IMR-90 (cell line): ENCODE data around the gene DSG1. TPM values are rescaled to one million over a fixed set of nuclear protein-coding genes. Genes with fewer than 3 reads are reported as not detected.
A peak's percentile ranks its signal among the peaks of the same experiment; 100 is the strongest.

ENCODE experiments used
- ATAC-seq: fragments of 200-7000 bp; cut with Tn5 transposase; 2 replicates; pipeline ENCODE4 v1.9.1; 2020; ENCODE audit warnings: low read depth, mild to moderate bottlenecking, moderate library complexity
- BruUV-seq: library from RNA; stranded (reverse); fragments of 400-500 nt; replicated peaks from 2 replicates; lab custom pipeline; 2021; lab: Mats Ljungman, UMichigan
- CTCF ChIA-PET: fragments of 300-600 bp; formaldehyde crosslinking; extraction: SDS; loops from one replicate; lab custom pipeline; 2021; ENCODE audit warnings: antibody characterized with exemption; lab: Yijun Ruan, JAX
- POLR2A ChIA-PET: fragments of 300-600 bp; sonication (Branson Sonifier 250); formaldehyde crosslinking; loops from one replicate; lab custom pipeline; 2022; ENCODE audit warnings: antibody characterized with exemption; ENCODE audit not compliant: unreplicated experiment; lab: Charles Lee
- DNase-seq: peaks from one replicate; pipeline ENCODE4 v3.0.0; 2013
- H2AFZ ChIP-seq: replicated peaks from 2 replicates; pipeline ENCODE3; 2013; ENCODE audit warnings: low read length, mild to moderate bottlenecking; ENCODE audit not compliant: poor library complexity
- H2AK5ac ChIP-seq: 2 replicates; pipeline ENCODE4 v1.6.1; 2013; ENCODE audit warnings: low read depth, low read length, inconsistent platforms
- H2AK9ac ChIP-seq: replicated peaks from 2 replicates; pipeline ENCODE3; 2013; ENCODE audit warnings: mild to moderate bottlenecking, low read depth, low read length, moderate library complexity; ENCODE audit not compliant: poor library complexity
- H2BK120ac ChIP-seq: 2 replicates; pipeline ENCODE4 v1.6.1; 2013; ENCODE audit warnings: low read depth, low read length, inconsistent platforms
- H2BK15ac ChIP-seq: 3 replicates; pipeline ENCODE4 v1.6.1; 2013; ENCODE audit warnings: low read depth, low read length, inconsistent platforms
- H2BK20ac ChIP-seq: 2 replicates; pipeline ENCODE4 v1.6.1; 2013; ENCODE audit warnings: low read depth, mild to moderate bottlenecking, inconsistent platforms, low read length, moderate library complexity
- H2BK5ac ChIP-seq: 2 replicates; pipeline ENCODE4 v1.6.1; 2013; ENCODE audit warnings: mild to moderate bottlenecking, low read depth, low read length, inconsistent platforms; ENCODE audit not compliant: poor library complexity, severe bottlenecking
- H3K14ac ChIP-seq: replicated peaks from 2 replicates; pipeline ENCODE4 v1.6.1; 2013; ENCODE audit warnings: low read depth, low read length, inconsistent platforms
- H3K18ac ChIP-seq: 2 replicates; pipeline ENCODE4 v1.6.1; 2013; ENCODE audit warnings: low read depth, low read length, control low read depth
- H3K23ac ChIP-seq: 2 replicates; pipeline ENCODE4 v1.6.1; 2013; ENCODE audit warnings: low read depth, low read length, inconsistent platforms
- H3K27ac ChIP-seq: 2 replicates; pipeline ENCODE4 v1.5.1; 2013; ENCODE audit warnings: mild to moderate bottlenecking, control low read depth, low read length; ENCODE audit not compliant: insufficient read depth
- H3K27me3 ChIP-seq: 2 replicates; pipeline ENCODE4 v1.6.1; 2013; ENCODE audit warnings: low read length; ENCODE audit not compliant: control insufficient read depth, insufficient read depth
- H3K36me3 ChIP-seq: 2 replicates; pipeline ENCODE4 v1.6.1; 2013; ENCODE audit warnings: low read length, mixed read lengths; ENCODE audit not compliant: control insufficient read depth, insufficient read depth
- H3K4ac ChIP-seq: 2 replicates; pipeline ENCODE4 v1.6.1; 2013; ENCODE audit warnings: low read depth, low read length, inconsistent platforms
- H3K4me1 ChIP-seq: 2 replicates; pipeline ENCODE4 v1.6.1; 2013; ENCODE audit warnings: low read length, mixed read lengths; ENCODE audit not compliant: control insufficient read depth, insufficient read depth
- H3K4me2 ChIP-seq: 2 replicates; pipeline ENCODE4 v1.6.1; 2013; ENCODE audit warnings: low read depth, mild to moderate bottlenecking, control low read depth, low read length, moderate library complexity
- H3K4me3 ChIP-seq: 2 replicates; pipeline ENCODE4 v1.5.1; 2013; ENCODE audit warnings: low read depth, mild to moderate bottlenecking, control low read depth, low read length, moderate library complexity; ENCODE audit not compliant: insufficient read depth
- H3K56ac ChIP-seq: 2 replicates; pipeline ENCODE4 v1.6.1; 2013; ENCODE audit warnings: low read length, inconsistent platforms; ENCODE audit not compliant: insufficient read depth; ENCODE audit errors: extremely low read depth
- H3K79me1 ChIP-seq, 2 experiments: 2 replicates each; pipeline ENCODE4 v1.6.1; 2013; ENCODE audit warnings: low read length in 2 of 2, inconsistent platforms in 1 of 2, low read depth in 1 of 2
- H3K9ac ChIP-seq: 2 replicates; pipeline ENCODE4 v1.6.1; 2013; ENCODE audit warnings: low read depth, low read length, control low read depth
- H3K9me1 ChIP-seq: 2 replicates; pipeline ENCODE4 v1.6.1; 2013; ENCODE audit warnings: low read length, inconsistent platforms; ENCODE audit not compliant: insufficient read depth
- H3K9me3 ChIP-seq: 2 replicates; pipeline ENCODE4 v1.6.1; 2013; ENCODE audit warnings: low read length; ENCODE audit not compliant: control insufficient read depth, insufficient read depth
- H4K20me1 ChIP-seq: 2 replicates; pipeline ENCODE4 v1.6.1; 2013; ENCODE audit warnings: low read length, inconsistent platforms; ENCODE audit not compliant: insufficient read depth
- H4K5ac ChIP-seq: 2 replicates; pipeline ENCODE4 v1.6.1; 2013; ENCODE audit warnings: mild to moderate bottlenecking, low read depth, low read length, control low read depth
- H4K8ac ChIP-seq, 2 experiments: 2 replicates each; pipeline ENCODE4 v1.6.1; 2013; ENCODE audit warnings: low read depth in 2 of 2, low read length in 2 of 2, control low read depth in 1 of 2, inconsistent platforms in 1 of 2
- H4K91ac ChIP-seq: 2 replicates; pipeline ENCODE4 v1.6.1; 2013; ENCODE audit warnings: low read depth, low read length, inconsistent platforms; ENCODE audit not compliant: insufficient read depth
- BHLHE40 ChIP-seq: fragments of 150-350 bp; IDR thresholded peaks from 2 replicates; pipeline ENCODE4 v1.6.1; 2016; ENCODE audit warnings: mild to moderate bottlenecking, low read depth, low read length
- FOS ChIP-seq: fragments of 150-350 bp; IDR thresholded peaks from 2 replicates; pipeline ENCODE4 v1.6.1; 2016; ENCODE audit warnings: low read depth, low read length
- MXI1 ChIP-seq: IDR thresholded peaks from 2 replicates; pipeline ENCODE4 v1.6.1; 2012; ENCODE audit warnings: low read depth, mild to moderate bottlenecking, low read length, moderate library complexity, borderline replicate concordance
- RAD21 ChIP-seq: IDR thresholded peaks from 2 replicates; pipeline ENCODE4 v1.6.1; 2012; ENCODE audit warnings: low read length, improper control_type of control experiment
- RCOR1 ChIP-seq: IDR thresholded peaks from 2 replicates; pipeline ENCODE4 v1.6.1; 2012; ENCODE audit warnings: mild to moderate bottlenecking, low read length, improper control_type of control experiment; ENCODE audit not compliant: insufficient replicate concordance
- RFX5 ChIP-seq: IDR thresholded peaks from 2 replicates; pipeline ENCODE4 v1.8.0; 2012; ENCODE audit warnings: low read depth, mild to moderate bottlenecking, low read length, moderate library complexity
- USF2 ChIP-seq: fragments of 150-350 bp; IDR thresholded peaks from 2 replicates; pipeline ENCODE4 v1.6.1; 2017; ENCODE audit warnings: mild to moderate bottlenecking, antibody characterized with exemption, low read length, low read depth
- dilution Hi-C: fragments of 300-500 bp; cut with HindIII; formaldehyde crosslinking; loops from one replicate; pipeline ENCODE4 v1.14.3; 2018; ENCODE audit warnings: low sequenced_read_pairs; ENCODE audit not compliant: unreplicated experiment
- in situ Hi-C: fragments of 300-500 bp; cut with MboI; formaldehyde crosslinking; loops from 3 replicates; pipeline ENCODE4 v1.14.3; 2019; ENCODE audit warnings: low sequenced_read_pairs, inconsistent platforms, mixed read lengths
- intact Hi-C: fragments of 100-400 bp; cut with micrococcal nuclease; formaldehyde crosslinking; loops from 2 replicates; pipeline ENCODE4 v1.10.0; 2022
- polyA plus RNA-seq, 3 experiments: library from polyadenylated mRNA; depleted of rRNA; stranded (reverse); fragments of >200 nt; gene quantifications; 2 replicates each; pipeline ENCODE4 v1.2.3, GENCODE V29; 2012; ENCODE audit warnings: low replicate concordance in 1 of 3
- total RNA-seq: library from RNA; depleted of rRNA; stranded (reverse); fragments of >200 nt; gene quantifications from 2 replicates; pipeline ENCODE4 v1.2.3, GENCODE V29; 2012
- TF ChIP-seq, protein P1 (sequence below): fragments of 150-350 bp; IDR thresholded peaks from 2 replicates; pipeline ENCODE4 v1.6.1; 2016; ENCODE audit warnings: low read depth, mild to moderate bottlenecking, low read length, moderate library complexity, borderline replicate concordance

The DSG1 gene
- total and polyA plus RNA-seq, 2 of the 4 experiments (the other 2 are of a cell fraction) = not detected

- no peaks in the 10 kb centered on the region for H3K36me3 ChIP-seq
- ChIA-PET CTCF (no interaction called here), POLR2A (no interaction called here)
- no peak overlapping the region for H3K4me3 ChIP-seq
- no peak overlapping the region for H3K23ac ChIP-seq
- H3K14ac ChIP-seq = no peak overlapping the region
- no peak overlapping the region for H2BK120ac ChIP-seq
- TF ChIP-seq FOS (no peak), RFX5 (no peak), MXI1 (no peak), BHLHE40 (no peak), RAD21 (no peak), RCOR1 (no peak), USF2 (no peak)
- TF ChIP-seq, protein P1, sequence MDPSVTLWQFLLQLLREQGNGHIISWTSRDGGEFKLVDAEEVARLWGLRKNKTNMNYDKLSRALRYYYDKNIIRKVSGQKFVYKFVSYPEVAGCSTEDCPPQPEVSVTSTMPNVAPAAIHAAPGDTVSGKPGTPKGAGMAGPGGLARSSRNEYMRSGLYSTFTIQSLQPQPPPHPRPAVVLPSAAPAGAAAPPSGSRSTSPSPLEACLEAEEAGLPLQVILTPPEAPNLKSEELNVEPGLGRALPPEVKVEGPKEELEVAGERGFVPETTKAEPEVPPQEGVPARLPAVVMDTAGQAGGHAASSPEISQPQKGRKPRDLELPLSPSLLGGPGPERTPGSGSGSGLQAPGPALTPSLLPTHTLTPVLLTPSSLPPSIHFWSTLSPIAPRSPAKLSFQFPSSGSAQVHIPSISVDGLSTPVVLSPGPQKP = no peak
- no peaks in the 10 kb centered on the region for H3K79me1 ChIP-seq
- H3K4ac ChIP-seq = no peak overlapping the region
- no peak overlapping the region for H2AK5ac ChIP-seq
- dilution Hi-C loops (no loop called here), in situ Hi-C loops (no loop called here), intact Hi-C loops (no loop called here)
- H4K8ac ChIP-seq = no peak overlapping the region
- H3K4me2 ChIP-seq = no peak overlapping the region
- no TSS peak for BruUV-seq
- no peak overlapping the region for H3K27ac ChIP-seq
- H3K56ac ChIP-seq = no peak overlapping the region
- DNase-seq = peak; percentile 8
- H4K20me1 ChIP-seq = no peaks in the 10 kb centered on the region
- no peaks in the 10 kb centered on the region for H3K9me1 ChIP-seq
- H3K4me1 ChIP-seq = no peaks in the 10 kb centered on the region
- ATAC-seq = no peak
- H3K18ac ChIP-seq = no peak overlapping the region
- H3K27me3 ChIP-seq = no peaks in the 10 kb centered on the region
- no peak overlapping the region for H2BK15ac ChIP-seq
- H4K91ac ChIP-seq = no peak overlapping the region
- H2AFZ ChIP-seq = no peak overlapping the region
- no peak overlapping the region for H4K5ac ChIP-seq
- H2BK5ac ChIP-seq = no peak overlapping the region
- no peaks in the 10 kb centered on the region for H3K9me3 ChIP-seq
- H2AK9ac ChIP-seq = no peak overlapping the region
- H3K9ac ChIP-seq = no peak overlapping the region
- no peak overlapping the region for H2BK20ac ChIP-seq
Observed at GRCh38 chr18:31302991-31303390, 15.0 kb upstream of the DSG1 start.
